Neural progenitor cell (in vitro differentiated cells): Measurements from ENCODE around the gene ITLN1.

ENCODE experiments used
- CTCF ChIP-seq: fragments of 200-600 bp; sonication (generic); IDR thresholded peaks from 2 replicates; pipeline ENCODE4 v1.5.1; 2017; ENCODE audit warnings: antibody characterized with exemption, mild to moderate bottlenecking
- EZH2 ChIP-seq: fragments of 200-600 bp; sonication (generic); IDR thresholded peaks from 2 replicates; pipeline ENCODE4 v1.6.1; 2017; ENCODE audit warnings: antibody characterized with exemption, mild to moderate bottlenecking, moderate library complexity
- EZH2phosphoT487 ChIP-seq: fragments of 200-600 bp; sonication (generic); IDR thresholded peaks from 2 replicates; pipeline ENCODE4 v1.6.1; 2017; ENCODE audit warnings: antibody characterized with exemption

GRCh38 chr1:160827418-160827817 lies 57.6 kb downstream of the ITLN1 start:
- no peak for TF ChIP-seq CTCF
- TF ChIP-seq EZH2: no peak
- no peak for TF ChIP-seq EZH2phosphoT487
